ENCODE results near the gene TMEM138.

Gene TMEM138

DNA sequence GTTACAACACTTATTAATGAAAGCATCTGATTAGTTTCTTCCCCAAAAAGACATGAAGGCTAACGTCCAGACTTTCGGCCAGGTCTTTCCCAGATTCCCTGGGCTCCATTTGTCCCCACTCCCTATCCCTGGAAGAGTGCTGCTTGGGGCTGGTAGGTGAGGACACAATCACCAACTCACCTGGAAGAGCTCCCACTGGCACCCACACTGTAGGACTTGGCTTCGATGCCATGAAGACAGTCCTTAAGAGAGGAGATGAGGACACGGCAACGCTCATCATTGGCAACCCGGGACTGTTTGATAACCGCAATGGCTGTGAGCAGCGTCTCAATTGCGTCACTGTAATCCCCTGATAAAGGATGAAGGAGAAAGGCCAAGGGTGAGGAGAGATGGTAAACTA is 49.4 kb downstream of the TMEM138 start:
- no peak for DNase-seq

- no peak for DNase-seq
Measured at GRCh38 chr11:61413496-61413895, 51.3 kb downstream of the TMEM138 start.

DNA sequence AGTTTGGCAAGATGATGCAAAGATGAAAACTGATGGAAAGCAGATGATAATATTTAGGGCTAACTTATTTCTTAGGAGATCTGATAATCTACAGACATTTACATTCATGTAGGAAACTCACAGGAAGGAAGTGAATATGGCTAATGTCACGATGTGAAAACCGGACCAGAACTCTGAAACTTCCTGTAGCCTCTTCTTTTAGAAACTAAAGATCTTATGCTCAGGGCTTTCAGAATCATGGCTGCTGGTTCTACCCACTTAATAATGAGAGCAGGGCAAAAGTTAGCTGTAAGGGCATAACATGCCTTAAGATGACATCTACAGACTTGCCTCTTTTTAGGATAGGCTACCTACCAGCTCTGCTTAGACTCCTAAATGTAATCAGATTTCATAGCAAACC is 52.4 kb downstream of the TMEM138 start:
- no peak for DNase-seq

DNA sequence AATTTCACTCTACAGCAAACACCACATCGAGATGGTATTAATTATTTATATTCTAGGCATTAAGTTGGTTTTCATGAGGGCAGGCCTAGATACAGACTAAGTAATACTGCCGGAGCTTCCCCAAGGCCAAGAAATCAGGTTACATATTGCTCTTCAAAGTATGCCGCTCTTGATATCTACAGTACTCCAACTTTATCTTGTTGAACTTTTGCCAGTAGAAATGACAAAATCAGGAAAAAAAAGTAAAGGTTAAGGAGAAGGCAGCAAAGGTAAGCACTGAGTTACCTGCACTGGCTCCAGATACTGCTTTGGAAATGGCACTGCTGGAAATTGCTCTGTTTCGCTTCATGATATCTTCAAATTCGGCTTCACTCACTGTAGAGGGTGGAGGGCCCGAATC is 53.2 kb downstream of the TMEM138 start:
- DNase-seq, result no peak

DNA sequence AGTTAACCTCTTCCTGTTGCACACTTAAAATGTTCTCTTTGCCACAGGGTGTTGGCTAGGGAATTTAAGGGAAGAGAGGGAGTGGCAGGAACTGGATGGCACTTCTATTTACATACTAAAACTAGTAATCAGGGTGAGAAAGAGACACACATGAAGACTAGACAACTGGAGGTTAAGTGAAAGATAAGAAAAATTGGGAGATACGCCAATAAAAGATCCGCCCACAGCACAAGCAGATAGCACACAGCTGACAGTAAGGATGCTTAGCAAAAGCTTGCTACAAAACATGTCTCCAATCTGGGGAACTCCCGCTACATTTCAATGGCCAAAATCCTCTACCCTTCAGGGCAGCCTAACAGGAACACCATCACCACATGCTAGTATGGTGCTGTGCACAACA is 54.8 kb downstream of the TMEM138 start:
- DNase-seq, result no peak

GRCh38 chr11:61417670-61418069 is 55.5 kb downstream of the TMEM138 start:
- DNase-seq, result no peak

DNA sequence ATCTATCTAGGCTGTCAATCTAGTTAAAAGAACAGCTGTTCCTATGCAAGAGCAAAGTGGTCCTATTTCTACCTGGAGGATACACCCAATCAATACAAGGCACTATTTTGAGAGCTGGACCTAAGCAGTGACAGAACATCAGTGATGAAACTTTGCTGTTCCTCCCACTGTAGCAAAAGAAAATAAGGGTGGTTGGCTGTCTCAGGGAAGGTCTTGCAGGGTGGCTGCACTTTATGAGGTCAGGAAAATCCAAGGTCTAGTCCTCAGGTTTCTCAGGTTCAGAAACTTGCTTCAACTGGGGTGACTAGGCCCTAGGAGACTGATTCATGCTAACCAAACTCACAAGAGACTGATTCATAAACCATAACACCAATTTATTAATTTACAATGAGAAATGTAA is 56.0 kb downstream of the TMEM138 start:
- no peak for DNase-seq

All from SHP77 (cell line).